Liver (tissue), 9 donors: ENCODE results near the gene SLC35F2. TPM values are rescaled to one million over a fixed set of nuclear protein-coding genes. Genes with fewer than 3 reads are reported as not detected.

ENCODE experiments used
- DNase-seq: peaks from one replicate; pipeline ENCODE4 v3.0.0-alpha.2; 2017; ENCODE audit warnings: low spot score
- H3K27ac ChIP-seq, 2 donors: one replicate each; pipeline ENCODE4 v1.7.0; 2013; ENCODE audit warnings: inconsistent platforms in 2 of 2, low read length in 2 of 2, control low read depth in 1 of 2, low read depth in 1 of 2, mild to moderate bottlenecking in 1 of 2
- H3K27me3 ChIP-seq, 4 donors: one replicate each; pipeline versions ENCODE4 v1.6.1 to v1.7.0; 2013; ENCODE audit warnings: low read length in 3 of 4, inconsistent platforms in 1 of 4, mild to moderate bottlenecking in 1 of 4, moderate library complexity in 1 of 4; ENCODE audit not compliant: control insufficient read depth in 4 of 4, insufficient read depth in 4 of 4
- H3K36me3 ChIP-seq, 4 donors: one replicate each; pipeline versions ENCODE4 v1.6.1 to v1.7.0; 2013; ENCODE audit warnings: low read length in 3 of 4, mild to moderate bottlenecking in 3 of 4, low read depth in 1 of 4, moderate library complexity in 1 of 4; ENCODE audit not compliant: control insufficient read depth in 4 of 4, insufficient read depth in 3 of 4
- H3K4me1 ChIP-seq, 4 donors: one replicate each; pipeline versions ENCODE4 v1.6.1 to v1.7.0; 2013; ENCODE audit warnings: low read length in 3 of 4, mild to moderate bottlenecking in 3 of 4, moderate library complexity in 1 of 4; ENCODE audit not compliant: control insufficient read depth in 4 of 4, insufficient read depth in 4 of 4
- H3K4me3 ChIP-seq, 3 donors: one replicate each; pipeline versions ENCODE4 v1.6.1 to v1.7.0; 2013; ENCODE audit warnings: low read length in 3 of 3, control low read depth in 1 of 3, low read depth in 1 of 3, mild to moderate bottlenecking in 1 of 3
- H3K9ac ChIP-seq, 2 donors: one replicate each; pipeline ENCODE4 v1.7.0; 2013; ENCODE audit warnings: low read length in 2 of 2, mild to moderate bottlenecking in 2 of 2, moderate library complexity in 2 of 2, control low read depth in 1 of 2, low read depth in 1 of 2
- H3K9me3 ChIP-seq, 4 donors: one replicate each; pipeline versions ENCODE4 v1.6.1 to v1.7.0; 2013; ENCODE audit warnings: low read length in 3 of 4; ENCODE audit not compliant: control insufficient read depth in 4 of 4
- ATF3 ChIP-seq: IDR thresholded peaks from 2 replicates; pipeline ENCODE4 v1.6.1; 2016; ENCODE audit warnings: antibody characterized with exemption
- CTCF ChIP-seq: fragments of 150-350 bp; IDR thresholded peaks from 2 replicates; pipeline ENCODE4 v1.5.1; 2017; ENCODE audit warnings: improper control_type of control experiment, low read depth, low read length; ENCODE audit not compliant: missing input control
- EGR1 ChIP-seq, 2 donors: IDR thresholded peaks; 2 replicates each; pipeline ENCODE4 v1.6.1; 2016 to 2018; ENCODE audit warnings: antibody characterized with exemption in 2 of 2, low read depth in 2 of 2
- FOXA1 ChIP-seq: IDR thresholded peaks from 2 replicates; pipeline ENCODE4 v1.6.1; 2016; ENCODE audit warnings: antibody characterized with exemption
- FOXA2 ChIP-seq: IDR thresholded peaks from 2 replicates; pipeline ENCODE4 v1.6.1; 2016; ENCODE audit warnings: antibody characterized with exemption
- GABPA ChIP-seq, 2 donors: IDR thresholded peaks in 1 of 2; conservative IDR thresholded peaks in 1 of 2; 2 replicates each; pipeline ENCODE4 v1.6.1; 2016; ENCODE audit warnings: antibody characterized with exemption in 2 of 2, mild to moderate bottlenecking in 1 of 2, moderate library complexity in 1 of 2
- HNF4A ChIP-seq, 2 donors: conservative IDR thresholded peaks; 2 replicates each; pipeline ENCODE4 v1.6.1; 2016; ENCODE audit warnings: antibody characterized with exemption in 2 of 2, mild to moderate bottlenecking in 2 of 2
- HNF4G ChIP-seq: IDR thresholded peaks from 2 replicates; pipeline ENCODE4 v1.6.1; 2016; ENCODE audit warnings: antibody characterized with exemption
- JUND ChIP-seq, 2 donors: IDR thresholded peaks; 2 replicates each; pipeline ENCODE4 v1.6.1; 2016; ENCODE audit warnings: antibody characterized with exemption in 2 of 2
- MAX ChIP-seq: IDR thresholded peaks from 2 replicates; pipeline ENCODE4 v1.6.1; 2016; ENCODE audit warnings: antibody characterized with exemption
- NR2F2 ChIP-seq: IDR thresholded peaks from 2 replicates; pipeline ENCODE4 v1.6.1; 2016; ENCODE audit warnings: antibody characterized with exemption
- RAD21 ChIP-seq, 2 donors: IDR thresholded peaks; 2 replicates each; pipeline ENCODE4 v1.6.1; 2016; ENCODE audit warnings: antibody characterized with exemption in 2 of 2, mild to moderate bottlenecking in 2 of 2
- REST ChIP-seq: IDR thresholded peaks from 2 replicates; pipeline ENCODE4 v1.6.1; 2016; ENCODE audit warnings: antibody characterized with exemption, mild to moderate bottlenecking
- RXRA ChIP-seq, 2 donors: IDR thresholded peaks; 2 replicates each; pipeline ENCODE4 v1.6.1; 2017 to 2018; ENCODE audit warnings: antibody characterized with exemption in 2 of 2, mild to moderate bottlenecking in 1 of 2
- SP1 ChIP-seq: IDR thresholded peaks from 2 replicates; pipeline ENCODE4 v1.6.1; 2018; ENCODE audit warnings: antibody characterized with exemption, mild to moderate bottlenecking
- TAF1 ChIP-seq: conservative IDR thresholded peaks from 2 replicates; pipeline ENCODE4 v1.6.1; 2016; ENCODE audit warnings: antibody characterized with exemption, mild to moderate bottlenecking
- YY1 ChIP-seq: IDR thresholded peaks from 2 replicates; pipeline ENCODE4 v1.6.1; 2016; ENCODE audit warnings: antibody characterized with exemption, mild to moderate bottlenecking
- WGBS: extraction: QIAGEN DNeasy Blood & Tissue Kit; methylation state at CpG from one replicate; pipeline ENCODE4 v1.1.7; 2013; 5-methylcytosine and 5-hydroxymethylcytosine counted together
- polyA plus RNA-seq, 2 donors: library from polyadenylated mRNA; stranded (reverse) in 1 of 2; unstranded in 1 of 2; fragments of 200-250 nt in 1 of 2; fragments of >200 nt in 1 of 2; fragmentation: Nextera tagmentation in 1 of 2; extraction: Ambion mirVana in 1 of 2; gene quantifications; one replicate each; pipeline versions ENCODE4 v1.2.1 to v1.2.3, GENCODE V29; 2013 to 2015
- total RNA-seq, 2 donors: library from RNA; depleted of rRNA; stranded (reverse); fragments of >200 nt; gene quantifications; one replicate each; pipeline ENCODE4 v1.2.3, GENCODE V29; 2014
- donor health status: healthy.
- donor health status: healthy.
- donor health status: healthy.
- donor health status: healthy.
- donor health status: healthy.

Gene SLC35F2
- total and polyA plus RNA-seq, 4 donors, result 0.14 to 1.4 (median 0.56) TPM

GRCh38 chr11:107856981-107857517 is 1.5 kb downstream of the SLC35F2 start:
- WGBS, result 47% methylated on average over 7 of the region's 7 CpGs
- DNase-seq, result no peak
- peaks cover 6 to 20% (median 18%) of the 10 kb centered on the region in 4 donors for H3K4me1 ChIP-seq
- no peaks in the 10 kb centered on the region for H3K9me3 ChIP-seq
- H3K4me3 ChIP-seq, result no peak overlapping the region
- H3K27ac ChIP-seq, result no peak overlapping the region
- no peaks in the 10 kb centered on the region for H3K36me3 ChIP-seq
- H3K9ac ChIP-seq, result no peak overlapping the region
- TF ChIP-seq HNF4A (conservative IDR thresholded peaks at IDR 0.05) (no peak), JUND (IDR thresholded peaks at IDR 0.05) (no peak), RAD21 (IDR thresholded peaks at IDR 0.05) (no peak), MAX (no peak), NR2F2 (no peak), CTCF (no peak), REST (no peak), FOXA2 (no peak), RXRA (IDR thresholded peaks at IDR 0.05) (no peak)
- H3K27me3 ChIP-seq, result no peaks in the 10 kb centered on the region

- TF ChIP-seq FOXA1 (no peak), HNF4G (no peak), RAD21 (IDR thresholded peaks at IDR 0.05) (no peak), TAF1 (no peak), REST (no peak), YY1 (no peak), ATF3 (no peak), CTCF (no peak), FOXA2 (no peak), HNF4A (conservative IDR thresholded peaks at IDR 0.05) (no peak), EGR1 (IDR thresholded peaks at IDR 0.05; ENCODE audit: low read depth in 2 of 2) (no peak), GABPA (IDR thresholded peaks at IDR 0.05 in 1 of 2, conservative IDR thresholded peaks at IDR 0.05 in 1 of 2) (no peak), JUND (IDR thresholded peaks at IDR 0.05) (no peak), NR2F2 (no peak), SP1 (no peak)
- H3K9me3 ChIP-seq, result no peaks in the 10 kb centered on the region
- H3K9ac ChIP-seq, result no peak overlapping the region
- peaks cover 6 to 20% (median 18%) of the 10 kb centered on the region in 4 donors for H3K4me1 ChIP-seq
- no peak overlapping the region for H3K4me3 ChIP-seq
- no peaks in the 10 kb centered on the region for H3K27me3 ChIP-seq
- WGBS, result 76% methylated on average over 10 of the region's 10 CpGs
- no peak for DNase-seq
- H3K27ac ChIP-seq, result no peak overlapping the region
- no peaks in the 10 kb centered on the region for H3K36me3 ChIP-seq
Observed at GRCh38 chr11:107856180-107856980, 2.2 kb downstream of the SLC35F2 start.
